Fibroblast of the aortic adventitia (primary cell): ENCODE measurements around the gene PGP. TPM values are rescaled to one million over a fixed set of nuclear protein-coding genes. Genes with fewer than 3 reads are reported as not detected.

Experiments
- DNase-seq: peaks from one replicate; pipeline ENCODE4 v3.0.0-alpha.2; 2010; ENCODE audit warnings: low read depth
- H3K4me3 ChIP-seq: 2 replicates; pipeline ENCODE4 v1.5.1; 2011; ENCODE audit warnings: low read depth, mild to moderate bottlenecking, control low read depth, low read length, moderate library complexity
- total RNA-seq: library from RNA; depleted of rRNA; stranded (reverse); fragments of >200 nt; gene quantifications from 2 replicates; pipeline ENCODE4 v1.2.3, GENCODE V29; 2012; ENCODE audit warnings: low replicate concordance
- TF ChIP-seq, protein P1 (sequence below): IDR thresholded peaks from 2 replicates; pipeline ENCODE4 v1.5.1; 2011; ENCODE audit warnings: mild to moderate bottlenecking, low read length, control low read depth, inconsistent platforms; ENCODE audit not compliant: insufficient read depth

Gene PGP
- total RNA-seq, 1 donor, result 11.3 TPM

GRCh38 chr16:2196981-2197511 is 17.6 kb downstream of the PGP start:
- TF ChIP-seq, protein P1, sequence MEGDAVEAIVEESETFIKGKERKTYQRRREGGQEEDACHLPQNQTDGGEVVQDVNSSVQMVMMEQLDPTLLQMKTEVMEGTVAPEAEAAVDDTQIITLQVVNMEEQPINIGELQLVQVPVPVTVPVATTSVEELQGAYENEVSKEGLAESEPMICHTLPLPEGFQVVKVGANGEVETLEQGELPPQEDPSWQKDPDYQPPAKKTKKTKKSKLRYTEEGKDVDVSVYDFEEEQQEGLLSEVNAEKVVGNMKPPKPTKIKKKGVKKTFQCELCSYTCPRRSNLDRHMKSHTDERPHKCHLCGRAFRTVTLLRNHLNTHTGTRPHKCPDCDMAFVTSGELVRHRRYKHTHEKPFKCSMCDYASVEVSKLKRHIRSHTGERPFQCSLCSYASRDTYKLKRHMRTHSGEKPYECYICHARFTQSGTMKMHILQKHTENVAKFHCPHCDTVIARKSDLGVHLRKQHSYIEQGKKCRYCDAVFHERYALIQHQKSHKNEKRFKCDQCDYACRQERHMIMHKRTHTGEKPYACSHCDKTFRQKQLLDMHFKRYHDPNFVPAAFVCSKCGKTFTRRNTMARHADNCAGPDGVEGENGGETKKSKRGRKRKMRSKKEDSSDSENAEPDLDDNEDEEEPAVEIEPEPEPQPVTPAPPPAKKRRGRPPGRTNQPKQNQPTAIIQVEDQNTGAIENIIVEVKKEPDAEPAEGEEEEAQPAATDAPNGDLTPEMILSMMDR, result no peak
- no peak for DNase-seq
- no peak overlapping the region for H3K4me3 ChIP-seq

- DNase-seq, result no peak
- peak within 1 kb of the TSS; percentile 46 for H3K4me3 ChIP-seq
- TF ChIP-seq, protein P1, result no peak
These were observed 18.3 kb downstream of the PGP start, which contains the start of gene CASKIN1 for GRCh38 chr16:2196162-2196980. CASKIN1 (minus strand) TSS chr16:2196605; CDS start chr16:2196432, 173 bp downstream.

DNA sequence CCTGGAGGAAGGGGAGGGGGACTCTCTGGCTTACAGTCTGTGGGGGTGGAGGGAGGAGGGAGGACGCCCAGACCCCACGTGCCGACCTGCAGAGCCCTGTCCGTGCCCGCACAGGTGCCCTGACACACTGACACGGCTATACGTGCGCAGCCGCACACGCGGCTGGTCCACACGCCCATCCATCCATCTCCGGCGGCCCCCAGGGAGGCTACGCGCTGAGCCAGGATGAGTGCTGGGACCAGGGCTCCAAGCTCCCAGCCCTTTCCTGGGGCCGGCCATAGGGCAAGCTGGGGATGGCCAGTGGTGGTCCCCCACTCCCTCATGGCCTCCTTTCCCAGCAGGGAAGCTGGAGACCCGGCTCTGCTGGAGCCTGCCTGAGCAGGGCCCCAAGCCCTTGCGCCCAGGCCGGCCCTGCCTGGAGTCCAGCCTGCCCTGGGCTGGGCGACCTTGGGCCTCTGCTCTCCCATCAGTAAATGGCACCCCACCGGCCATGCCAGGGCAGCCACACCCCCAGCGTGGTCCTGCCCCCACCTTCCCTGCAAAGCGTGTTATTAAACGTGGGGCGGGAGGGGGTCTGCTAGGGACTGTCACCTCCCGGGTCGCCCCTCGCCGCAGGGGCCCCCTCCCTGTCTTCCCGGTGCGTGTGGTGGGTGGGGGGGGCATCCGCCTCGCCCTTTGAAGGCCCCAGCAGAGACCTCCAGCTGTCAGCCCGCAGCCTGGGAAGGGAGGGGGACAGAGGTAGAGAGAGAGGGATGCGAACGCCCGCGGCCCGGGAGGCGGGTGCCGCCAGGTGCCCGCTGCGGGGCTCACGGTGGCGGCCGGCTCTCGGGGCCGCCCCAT is 19.1 kb downstream of the PGP start:
- TF ChIP-seq, protein P1, result no peak
- peak overlapping the region; percentile 13 for H3K4me3 ChIP-seq
- no peak for DNase-seq

- TF ChIP-seq, protein P1, result peak; percentile 24
- DNase-seq, result peak; percentile 42
These were observed 19.8 kb downstream of the PGP start for GRCh38 chr16:2194852-2195321.

DNA sequence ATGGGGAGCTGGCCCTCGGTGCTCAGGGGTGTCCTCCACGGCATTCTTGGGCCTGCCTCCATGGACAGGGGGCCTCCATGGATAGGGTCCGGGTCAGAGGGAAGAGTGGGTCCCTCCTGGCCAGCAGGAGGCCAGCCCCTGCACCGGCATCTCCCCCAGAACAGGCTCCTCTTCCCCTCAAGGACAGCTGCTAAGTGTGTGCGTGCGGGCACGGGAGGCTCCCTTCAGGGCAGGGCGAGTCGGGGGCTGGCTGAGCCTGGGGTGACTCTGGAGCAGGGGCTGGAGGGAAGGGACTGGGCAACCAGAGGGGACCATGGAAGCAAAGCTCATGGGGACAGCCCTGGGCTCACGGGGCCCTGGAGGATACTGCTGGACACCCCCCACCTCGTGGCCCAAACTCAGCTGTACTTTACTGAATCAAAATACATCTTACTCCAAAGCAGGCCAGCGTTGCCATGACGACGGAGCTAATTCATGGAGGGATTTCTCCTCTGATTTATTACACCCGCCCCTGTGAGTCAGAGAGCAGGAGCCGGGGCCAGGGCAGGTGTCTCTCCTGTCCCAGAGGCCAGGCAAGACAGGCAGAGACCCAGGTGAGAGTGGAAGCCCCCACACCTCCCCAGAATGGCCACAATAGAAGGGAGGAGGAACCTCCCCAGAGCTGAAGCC is 20.3 kb downstream of the PGP start:
- H3K4me3 ChIP-seq, result no peak overlapping the region
- TF ChIP-seq, protein P1, result no peak
- DNase-seq, result peak; percentile 43

More at GRCh38 chr16:2194852-2195321, 19.8 kb downstream of the PGP start:
- no peak overlapping the region for H3K4me3 ChIP-seq

GRCh38 chr16:2191446-2191706 is 23.3 kb downstream of the PGP start:
- TF ChIP-seq, protein P1, result no peak
- DNase-seq, result no peak
- H3K4me3 ChIP-seq, result no peak overlapping the region
